Transverse colon (tissue), 4 donors: ENCODE measurements around the gene MRPS5. TPM values are rescaled to one million over a fixed set of nuclear protein-coding genes. Genes with fewer than 3 reads are reported as not detected.

ENCODE experiments used
- DNase-seq: peaks from one replicate; pipeline ENCODE4 v3.0.0-alpha.2; 2019
- H3K27ac ChIP-seq, 4 donors: fragments of 200-600 bp; sonication (generic); 2 replicates each; pipeline ENCODE4 v1.5.1; 2016 to 2018; ENCODE audit warnings: inconsistent platforms in 4 of 4
- H3K27me3 ChIP-seq: fragments of 200-600 bp; sonication (generic); 2 replicates; pipeline ENCODE4 v1.5.1; 2017; ENCODE audit warnings: inconsistent platforms
- H3K36me3 ChIP-seq, 4 donors: fragments of 200-600 bp; sonication (generic); 2 replicates each; pipeline ENCODE4 v1.5.1; 2017 to 2019; ENCODE audit warnings: inconsistent platforms in 4 of 4
- H3K4me1 ChIP-seq, 4 donors: fragments of 200-600 bp; sonication (generic); 2 replicates each; pipeline ENCODE4 v1.5.1; 2017 to 2020; ENCODE audit warnings: inconsistent platforms in 4 of 4
- H3K4me3 ChIP-seq, 4 donors: fragments of 200-600 bp; sonication (generic); 1 replicate in 1 of 4; 2 replicates in 3 of 4; pipeline versions ENCODE4 v1.5.1 to v1.6.1; 2017 to 2019; ENCODE audit warnings: inconsistent platforms in 4 of 4
- H3K9me3 ChIP-seq, 2 donors: fragments of 200-600 bp; sonication (generic); 2 replicates each; pipeline ENCODE4 v1.5.1; 2017 to 2019; ENCODE audit warnings: inconsistent platforms in 2 of 2
- EP300 ChIP-seq: sonication (generic); formaldehyde crosslinking; IDR thresholded peaks from one replicate; pipeline ENCODE4 v1.6.1; 2017; ENCODE audit warnings: antibody characterized with exemption, low read depth
- POLR2A ChIP-seq: fragments of 450-650 bp; IDR thresholded peaks from one replicate; pipeline ENCODE4 v1.6.1; 2016; ENCODE audit warnings: antibody characterized with exemption, mild to moderate bottlenecking, moderate library complexity
- POLR2AphosphoS5 ChIP-seq, 3 donors: sonication (generic); formaldehyde crosslinking; IDR thresholded peaks; one replicate each; pipeline ENCODE4 v1.6.1; 2016; ENCODE audit warnings: antibody characterized with exemption in 3 of 3
- whole genome bisulfite sequencing, 2 donors: methylation state at CpG; one replicate each; pipeline ENCODE4 v1.1.5; 2018; ENCODE audit warnings: low coverage in 1 of 2; 5-methylcytosine and 5-hydroxymethylcytosine counted together
- in situ Hi-C, 4 donors: fragments of 200-750 bp; cut with MboI; loops; one replicate each; pipeline versions ENCODE4 v1.15.0 to v1.15.1; 2017; ENCODE audit warnings: low sequenced_read_pairs in 3 of 4, low pct_ligation_motif_present in 1 of 4, low pct_unique_long_range_greater_than_20kb in 1 of 4
- intact Hi-C: fragments of 100-400 bp; cut with DNase I; formaldehyde crosslinking; loops from one replicate; pipeline ENCODE4 v1.15.1; 2023; ENCODE audit warnings: low total_unique reads
- total RNA-seq, 4 donors: library from RNA; depleted of rRNA; stranded (reverse); fragments of >200 nt; gene quantifications; one replicate each; pipeline ENCODE4 v1.1.0, GENCODE V29; 2016
- TF ChIP-seq, protein P1 (sequence below), 5 experiments: fragments of 200-600 bp in 3 of 5; fragments of 450-650 bp in 2 of 5; sonication (generic) in 3 of 5; IDR thresholded peaks; 1 replicate in 2 of 5; 2 replicates in 3 of 5; pipeline ENCODE4 v1.5.1; 2016 to 2017; ENCODE audit warnings: antibody characterized with exemption in 5 of 5, inconsistent platforms in 3 of 5, mild to moderate bottlenecking in 2 of 5, moderate library complexity in 1 of 5

The MRPS5 gene
- total RNA-seq, 4 donors from 2014 or later = 61.7 to 145 (median 77.2) TPM

DNA sequence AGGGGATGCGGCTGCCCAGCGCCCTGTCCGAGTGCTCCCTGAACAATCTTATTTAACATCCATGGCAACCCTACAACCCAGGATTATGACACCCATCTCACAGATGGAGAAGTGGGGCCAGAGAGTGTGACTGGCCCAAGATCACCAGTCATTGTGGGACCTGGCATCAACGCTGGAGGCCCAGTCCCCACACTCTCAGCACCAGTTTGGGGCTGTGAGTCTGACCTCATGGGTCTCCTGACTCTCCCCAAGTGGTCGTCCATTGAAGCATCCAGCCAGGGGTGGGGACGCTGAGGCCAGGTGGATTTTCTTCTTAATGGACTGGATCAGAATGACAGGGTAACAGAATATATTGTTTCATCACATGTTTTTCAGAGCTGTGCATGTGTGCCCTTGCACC lies 71.6 kb downstream of the MRPS5 start:
- Histone ChIP-seq H3K27me3 (no peaks in the 10 kb centered on the region), H3K4me3 (no peak overlapping the region), H3K4me1 (no peaks in the 10 kb centered on the region), H3K36me3 (no peaks in the 10 kb centered on the region), H3K9me3 (no peaks in the 10 kb centered on the region), H3K27ac (no peak overlapping the region)
- WGBS, 2 donors = 93 to 100% methylated on average over 1 to 6 of the region's 6 CpGs
- intact Hi-C loops = no loop called here
- TF ChIP-seq POLR2A (no peak), EP300 (no peak), POLR2AphosphoS5 (IDR thresholded peaks at IDR 0.05) (no peak)
- TF ChIP-seq, protein P1, sequence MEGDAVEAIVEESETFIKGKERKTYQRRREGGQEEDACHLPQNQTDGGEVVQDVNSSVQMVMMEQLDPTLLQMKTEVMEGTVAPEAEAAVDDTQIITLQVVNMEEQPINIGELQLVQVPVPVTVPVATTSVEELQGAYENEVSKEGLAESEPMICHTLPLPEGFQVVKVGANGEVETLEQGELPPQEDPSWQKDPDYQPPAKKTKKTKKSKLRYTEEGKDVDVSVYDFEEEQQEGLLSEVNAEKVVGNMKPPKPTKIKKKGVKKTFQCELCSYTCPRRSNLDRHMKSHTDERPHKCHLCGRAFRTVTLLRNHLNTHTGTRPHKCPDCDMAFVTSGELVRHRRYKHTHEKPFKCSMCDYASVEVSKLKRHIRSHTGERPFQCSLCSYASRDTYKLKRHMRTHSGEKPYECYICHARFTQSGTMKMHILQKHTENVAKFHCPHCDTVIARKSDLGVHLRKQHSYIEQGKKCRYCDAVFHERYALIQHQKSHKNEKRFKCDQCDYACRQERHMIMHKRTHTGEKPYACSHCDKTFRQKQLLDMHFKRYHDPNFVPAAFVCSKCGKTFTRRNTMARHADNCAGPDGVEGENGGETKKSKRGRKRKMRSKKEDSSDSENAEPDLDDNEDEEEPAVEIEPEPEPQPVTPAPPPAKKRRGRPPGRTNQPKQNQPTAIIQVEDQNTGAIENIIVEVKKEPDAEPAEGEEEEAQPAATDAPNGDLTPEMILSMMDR (IDR thresholded peaks at IDR 0.05) = no peak
- in situ Hi-C loops = no loop called here
- no peak for DNase-seq

DNA sequence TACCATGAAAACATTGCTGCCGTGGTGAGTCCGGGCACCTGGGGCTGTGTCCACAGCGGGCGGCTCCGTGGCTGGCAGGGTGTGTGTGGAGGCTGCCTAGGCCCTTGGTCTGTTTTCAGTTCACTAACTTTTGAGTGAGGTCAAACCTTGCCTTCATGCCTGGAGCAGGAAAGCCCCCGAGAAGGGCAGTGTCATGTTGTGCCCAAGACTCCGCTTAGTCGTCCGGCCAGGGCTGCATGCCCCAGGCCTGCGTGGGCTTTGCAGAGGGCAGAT lies 72.0 kb downstream of the MRPS5 start:
- Histone ChIP-seq H3K4me3 (no peak overlapping the region), H3K27ac (no peak overlapping the region), H3K36me3 (no peaks in the 10 kb centered on the region), H3K9me3 (no peaks in the 10 kb centered on the region), H3K27me3 (no peaks in the 10 kb centered on the region), H3K4me1 (no peaks in the 10 kb centered on the region)
- no peak for TF ChIP-seq POLR2A
- no peak for TF ChIP-seq EP300
- no peak for DNase-seq
- intact Hi-C loops = no loop called here
- WGBS, 2 donors = 94% methylated on average over 10 of the region's 10 CpGs; no CpG with 5 or more reads in 1 of the 2 donors
- in situ Hi-C loops = no loop called here

DNA sequence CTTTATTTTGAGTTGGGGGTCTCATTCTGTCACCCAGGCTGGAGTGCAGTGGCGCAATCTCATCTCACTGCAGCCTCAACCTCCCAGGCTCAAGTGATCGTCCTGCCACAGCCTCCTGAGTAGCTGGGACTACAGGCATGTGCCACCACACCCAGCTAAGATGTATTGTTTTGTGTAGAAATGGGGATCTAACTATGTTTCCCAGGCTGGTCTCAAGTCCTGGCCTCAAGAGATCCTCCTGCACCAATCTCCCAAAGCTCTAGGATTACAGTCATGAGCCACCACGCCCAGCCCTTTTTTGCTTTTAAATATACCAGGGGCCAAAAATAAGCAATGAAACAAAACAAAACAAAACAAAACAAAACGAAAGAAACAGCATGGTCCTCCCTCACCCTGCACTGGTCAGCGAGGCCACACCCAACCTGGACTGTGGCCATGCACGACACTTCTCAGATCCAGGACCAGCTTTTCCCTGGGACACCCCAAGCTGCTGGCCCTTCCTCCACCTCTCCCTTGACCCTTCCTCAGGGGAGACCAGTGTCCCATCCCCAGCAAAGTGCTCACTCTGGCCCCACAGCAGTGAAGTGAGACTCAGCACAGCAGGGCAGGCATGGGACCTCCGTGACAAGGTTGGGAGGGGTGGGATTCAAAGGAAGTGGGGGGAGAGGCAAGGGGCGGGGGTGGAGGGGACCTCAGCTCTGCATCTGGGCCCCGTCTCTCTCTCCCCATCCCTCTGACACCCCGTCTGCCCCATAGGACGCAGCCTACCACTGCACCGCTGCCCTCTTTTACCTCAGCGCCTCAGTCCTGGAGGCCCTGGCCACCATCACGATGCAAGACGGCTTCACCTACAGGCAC lies 72.6 kb downstream of the MRPS5 start:
- Histone ChIP-seq H3K9me3 (no peaks in the 10 kb centered on the region), H3K4me1 (no peaks in the 10 kb centered on the region), H3K27me3 (no peaks in the 10 kb centered on the region), H3K36me3 (no peaks in the 10 kb centered on the region), H3K27ac (no peak overlapping the region), H3K4me3 (no peak overlapping the region)
- TF ChIP-seq, protein P1 (IDR thresholded peaks at IDR 0.05) = no peak
- TF ChIP-seq POLR2A (no peak), EP300 (no peak), POLR2AphosphoS5 (IDR thresholded peaks at IDR 0.05) (no peak)
- no peak for DNase-seq
- WGBS, 2 donors = 79 to 83% methylated on average over 1 to 15 of the region's 15 CpGs
- in situ Hi-C loops = no loop called here
- intact Hi-C loops = no loop called here

DNA sequence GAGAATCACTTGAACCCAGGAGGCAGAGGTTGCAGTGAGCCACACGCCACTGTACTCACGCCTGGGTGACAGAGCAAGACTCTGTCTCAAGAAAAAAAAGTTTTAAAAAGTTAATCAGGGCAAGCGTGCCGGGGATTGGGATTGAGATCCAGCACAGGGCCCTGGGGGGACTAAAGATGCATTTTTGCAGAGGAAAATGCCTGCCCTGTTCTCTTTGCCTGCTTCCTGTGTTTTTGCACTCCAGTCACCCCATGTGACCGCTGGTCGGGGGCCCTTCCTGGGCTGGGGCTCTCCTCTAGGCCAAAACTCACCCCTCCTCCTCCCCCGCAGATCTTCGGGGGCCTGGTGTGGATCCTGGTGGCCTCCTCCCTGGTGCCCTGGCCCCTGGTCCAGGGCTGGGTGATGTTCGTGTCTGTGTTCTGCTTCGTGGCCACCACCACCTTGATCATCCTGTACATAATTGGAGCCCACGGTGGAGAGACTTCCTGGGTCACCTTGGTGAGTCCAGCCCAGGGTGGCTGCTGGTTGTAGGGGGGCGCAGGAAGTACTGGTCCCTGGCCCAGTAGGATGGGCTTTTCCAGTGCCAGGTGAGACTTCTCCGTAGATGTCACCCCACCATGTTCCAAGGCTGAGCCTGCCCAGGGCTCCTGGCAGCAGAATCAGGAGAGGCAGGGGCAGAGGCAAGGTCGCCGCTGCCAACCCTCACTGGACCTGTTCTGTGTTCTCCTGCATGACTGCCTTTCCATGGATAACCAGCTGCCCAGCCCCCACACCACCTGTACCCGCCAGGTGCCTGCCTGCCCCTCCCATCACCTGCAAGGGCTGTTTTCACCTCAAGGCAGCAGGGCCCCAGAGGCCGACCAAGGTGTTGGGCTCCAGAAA lies 73.7 kb downstream of the MRPS5 start:
- intact Hi-C loops (no loop called here), in situ Hi-C loops (no loop called here)
- no peak for DNase-seq
- 71% methylated on average over 14 of the region's 17 CpGs; no CpG with 5 or more reads in 1 of the 2 donors for WGBS, 2 donors
- H3K36me3 ChIP-seq = no peaks in the 10 kb centered on the region
- no peaks in the 10 kb centered on the region for H3K9me3 ChIP-seq
- no peak overlapping the region for H3K4me3 ChIP-seq
- no peak overlapping the region for H3K27ac ChIP-seq
- no peaks in the 10 kb centered on the region for H3K27me3 ChIP-seq
- TF ChIP-seq POLR2AphosphoS5 (IDR thresholded peaks at IDR 0.05) (no peak), POLR2A (no peak), EP300 (no peak)
- TF ChIP-seq, protein P1 (IDR thresholded peaks at IDR 0.05) = no peak
- H3K4me1 ChIP-seq = peaks cover 0 to 6% (median 2%) of the 10 kb centered on the region in 4 donors
